ENCODE data around the gene MARK1.

DNA sequence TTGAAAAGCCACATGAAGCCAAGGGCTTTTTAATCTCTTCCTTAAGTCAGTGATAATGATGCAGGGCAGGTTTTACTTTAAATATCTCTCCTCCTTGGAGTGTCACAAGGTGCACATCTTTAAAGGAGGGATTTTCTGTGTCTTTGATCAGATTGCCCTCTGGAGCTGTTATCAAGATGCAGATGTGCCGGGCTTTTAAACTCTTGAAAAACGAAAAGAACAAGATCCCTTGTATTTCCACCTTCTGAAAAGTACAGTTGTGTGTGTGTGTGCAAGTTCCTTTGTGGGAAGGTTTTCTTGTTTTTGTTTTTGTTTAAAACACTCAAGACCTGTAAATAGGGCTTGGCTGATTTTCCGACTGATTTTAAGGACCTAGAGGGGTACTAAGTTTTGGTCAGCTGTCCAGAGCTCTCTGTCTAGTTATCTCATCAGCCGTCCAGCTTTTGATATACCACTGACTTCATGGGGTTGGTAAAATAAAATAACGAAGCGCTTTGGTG lies 1.6 kb downstream of the MARK1 start:
- TF ChIP-seq CTCF (conservative IDR thresholded peaks at IDR 0.05 in 1 of 2, IDR thresholded peaks at IDR 0.05 in 1 of 2; ENCODE audit: low read depth in 1 of 2, low read length in 2 of 2) (no peak), EZH2 (IDR thresholded peaks at IDR 0.05; ENCODE audit: low read length, missing control alignments) (no peak)
